ENCODE measurements around the gene ISCU. TPM values are rescaled to one million over a fixed set of nuclear protein-coding genes. Genes with fewer than 3 reads are reported as not detected.

ISCU gene
- total and polyA plus RNA-seq, 2 of the 8 experiments (the other 6 are each of a cell fraction or from before 2014, with no cell fraction given) = 72.1 to 78.1 TPM

DNA sequence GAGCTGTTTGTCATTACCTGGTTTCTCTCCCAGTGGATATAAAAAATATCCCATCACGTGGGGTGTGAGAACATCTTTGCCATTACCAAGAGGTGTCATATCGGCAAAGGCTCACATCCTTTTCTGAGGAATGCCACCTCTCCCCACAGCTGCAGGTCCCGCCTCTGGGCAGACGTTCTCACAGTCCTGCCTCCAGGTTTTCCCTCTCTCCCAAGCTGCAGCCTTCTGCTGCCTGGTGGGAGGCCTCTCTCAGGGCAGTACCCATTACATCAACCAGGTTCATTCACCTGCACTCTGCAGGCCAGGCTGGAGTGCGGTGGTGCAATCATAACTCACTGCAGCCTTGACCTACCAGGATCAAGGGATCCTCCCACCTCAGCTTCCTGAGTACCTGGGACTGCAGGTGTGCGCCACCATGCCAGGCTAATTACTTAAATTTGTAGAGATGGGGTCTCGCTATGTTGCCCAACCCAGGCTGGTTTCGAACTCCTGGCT is 50.4 kb downstream of the ISCU start (continued):
- no peak for TF ChIP-seq HDAC2 (IDR thresholded peaks at IDR 0.05; ENCODE audit: borderline replicate concordance in 1 of 2, low read depth in 2 of 2, low read length in 2 of 2)
- no peak for TF ChIP-seq SUZ12 (IDR thresholded peaks at IDR 0.05; ENCODE audit: low read length)

Measured in H1 (cell line).